Kidney tubule cell (primary cell): ENCODE measurements around the gene REP15.
"Not testable (repeated sequence)": the region's sequence is repeated elsewhere in the genome, so short reads cannot be mapped to it uniquely, and the experiment has no call there.

ENCODE experiments used
- DNase-seq: peaks from one replicate; pipeline ENCODE4 v3.0.0-alpha.2; 2018; ENCODE audit warnings: low spot score

Gene REP15

DNA sequence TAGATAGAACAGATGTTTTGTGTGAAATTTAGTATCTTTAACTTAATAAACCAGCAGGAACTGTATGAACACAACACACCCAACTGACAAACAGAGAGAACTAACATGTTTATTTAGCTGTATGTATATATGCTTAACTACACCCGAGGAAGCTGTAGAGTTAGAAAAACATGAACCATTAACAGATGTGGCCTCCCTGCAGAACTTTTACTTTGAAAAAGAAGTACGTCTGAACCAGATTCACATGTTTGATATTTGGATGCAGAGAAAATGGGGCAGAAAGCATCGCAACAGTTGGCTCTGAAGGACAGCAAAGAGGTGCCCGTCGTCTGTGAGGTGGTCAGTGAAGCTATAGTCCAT lies at the start of gene REP15:
TSS of gene REP15 (plus strand) at position 155 of the 360 bp plus-strand sequence. CDS start at position 271, 116 bp downstream.
- no peak for DNase-seq

DNA sequence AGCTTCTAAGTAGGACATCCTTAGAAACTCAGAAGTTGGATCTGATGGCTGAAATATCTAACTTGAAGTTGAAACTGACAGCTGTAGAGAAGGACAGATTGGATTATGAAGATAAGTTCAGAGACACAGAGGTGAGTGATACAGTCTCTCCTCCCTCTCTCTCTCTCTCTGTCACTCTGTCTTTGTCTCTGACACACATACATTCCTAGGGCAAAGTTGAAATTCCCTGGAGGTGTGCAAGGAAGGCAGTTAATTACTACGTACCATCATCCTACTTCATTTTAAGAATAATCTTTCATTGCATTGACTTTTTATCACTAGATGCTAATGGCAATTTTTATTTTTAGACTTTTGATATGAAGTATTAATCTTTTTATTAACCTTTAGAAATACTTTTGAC lies 46.2 kb upstream of the REP15 start:
- no peak for DNase-seq

DNA sequence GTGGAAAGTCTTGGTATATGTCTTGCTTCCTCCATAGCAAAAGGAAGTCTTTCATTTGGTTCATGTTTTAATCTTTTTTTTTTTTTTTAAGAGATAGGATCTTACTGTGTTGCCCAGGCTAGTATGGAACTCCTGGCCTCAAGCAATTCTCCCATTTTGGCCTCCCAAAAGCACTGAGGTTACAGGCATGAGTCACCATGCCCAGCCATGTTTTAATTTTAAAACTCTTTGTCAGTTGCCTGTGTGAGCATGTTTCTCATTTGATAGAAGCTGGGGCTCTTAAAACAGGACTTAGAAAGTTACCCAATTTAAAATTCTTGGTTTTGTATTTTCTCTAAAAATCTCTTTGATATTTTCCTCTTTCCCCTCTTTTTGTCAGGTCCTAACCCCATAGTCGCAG lies 45.0 kb upstream of the REP15 start:
- no peak for DNase-seq

DNA sequence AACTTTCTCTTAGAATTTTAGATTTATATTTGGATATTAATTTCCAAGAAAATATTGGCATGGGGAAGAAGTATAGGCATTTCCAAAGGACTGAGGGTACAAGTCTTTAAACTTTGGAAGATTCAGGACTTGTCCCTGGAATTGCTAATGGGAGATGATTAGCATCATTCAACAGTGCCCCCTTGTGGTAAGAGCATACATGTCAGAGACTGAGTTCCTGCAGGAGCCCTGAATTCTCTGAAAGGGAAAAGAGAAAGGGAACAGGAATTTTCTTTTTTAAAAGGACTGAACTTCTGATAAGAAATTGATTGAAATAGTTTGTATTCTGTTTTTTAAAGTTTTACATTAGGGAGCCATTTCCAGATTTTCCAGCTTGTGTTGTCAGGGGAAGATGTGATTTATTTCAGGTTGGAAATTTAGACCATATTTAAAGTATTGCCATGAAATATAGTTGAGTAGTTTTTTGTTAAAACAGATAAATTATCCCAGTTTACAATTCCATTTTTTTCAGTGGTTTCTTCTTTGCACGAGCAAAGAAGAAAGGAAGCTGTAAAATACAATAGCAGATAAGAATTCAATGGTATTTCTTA lies 44.0 kb upstream of the REP15 start:
- peak; percentile 80 for DNase-seq

- no peak for DNase-seq
Measured at GRCh38 chr12:27653661-27654060, 42.6 kb upstream of the REP15 start.

DNA sequence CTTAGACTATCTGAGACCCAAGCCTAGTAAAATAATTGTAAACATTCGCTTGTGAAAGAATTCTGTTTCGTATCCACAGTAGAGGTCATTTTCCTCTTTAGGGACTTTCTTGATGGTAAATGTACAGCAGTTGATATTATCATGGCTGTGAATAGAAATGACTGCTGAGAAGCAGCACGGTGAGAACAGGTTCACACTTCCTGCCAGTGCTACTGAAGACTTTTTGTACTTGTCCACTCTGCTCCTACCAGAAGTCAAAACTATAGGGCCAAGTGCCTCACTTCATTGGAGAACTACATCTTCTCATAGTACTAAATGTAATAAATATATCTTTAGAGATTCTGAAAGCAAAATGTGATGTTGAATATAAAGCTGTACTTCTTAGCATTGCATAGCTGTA lies 40.8 kb upstream of the REP15 start:
- DNase-seq: not testable (repeated sequence)

GRCh38 chr12:27657296-27657695 lies 39.0 kb upstream of the REP15 start:
- no peak for DNase-seq

GRCh38 chr12:27665704-27666103 lies 30.5 kb upstream of the REP15 start:
- DNase-seq: no peak

DNA sequence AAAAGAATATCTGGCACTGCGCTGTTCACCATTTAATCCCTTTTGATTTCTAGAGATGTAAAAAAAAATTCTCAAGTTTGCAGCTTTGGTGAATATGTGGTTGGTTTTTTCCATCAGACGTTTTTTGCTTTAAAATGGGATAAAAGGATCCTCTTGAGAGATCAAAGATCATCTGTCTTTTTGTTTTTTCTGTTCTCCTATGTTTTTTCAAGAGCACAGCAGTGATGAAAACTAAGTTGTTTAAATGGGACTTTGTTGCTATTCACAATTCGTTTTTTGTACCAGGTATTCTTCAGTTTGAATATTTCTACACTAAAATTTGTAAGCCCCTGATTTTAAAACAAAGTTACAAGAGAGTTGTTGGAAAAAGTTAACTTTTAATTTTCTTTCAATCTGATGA lies 29.7 kb upstream of the REP15 start:
- no peak for DNase-seq

- DNase-seq: peak; percentile 73
Measured at GRCh38 chr12:27667540-27667939, 28.7 kb upstream of the REP15 start.

- DNase-seq: no peak
Measured at GRCh38 chr12:27672051-27672450, 24.2 kb upstream of the REP15 start.

DNA sequence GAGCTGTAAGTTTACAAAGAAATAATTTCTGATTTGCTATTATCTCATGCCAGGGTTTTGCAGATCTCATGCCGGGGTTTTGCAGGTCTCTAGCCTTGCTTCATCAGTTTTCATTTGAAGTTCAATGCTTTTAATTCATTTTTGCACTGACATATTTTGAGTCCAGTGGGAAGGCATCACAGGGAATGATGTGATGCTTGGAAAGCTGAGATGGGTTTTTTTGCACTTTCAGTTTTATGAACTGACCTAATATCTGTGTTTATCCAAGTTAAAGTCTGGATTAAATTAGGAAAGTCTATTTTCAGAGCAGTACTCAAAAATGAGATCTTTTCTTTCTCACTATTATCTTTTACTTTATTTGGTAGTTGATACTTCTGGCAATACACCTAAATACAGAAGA lies 23.6 kb upstream of the REP15 start:
- DNase-seq: no peak

- DNase-seq: no peak
Measured at GRCh38 chr12:27673101-27673718, 23.0 kb upstream of the REP15 start.

- DNase-seq: no peak
Measured at GRCh38 chr12:27674989-27675388, 21.3 kb upstream of the REP15 start.

DNA sequence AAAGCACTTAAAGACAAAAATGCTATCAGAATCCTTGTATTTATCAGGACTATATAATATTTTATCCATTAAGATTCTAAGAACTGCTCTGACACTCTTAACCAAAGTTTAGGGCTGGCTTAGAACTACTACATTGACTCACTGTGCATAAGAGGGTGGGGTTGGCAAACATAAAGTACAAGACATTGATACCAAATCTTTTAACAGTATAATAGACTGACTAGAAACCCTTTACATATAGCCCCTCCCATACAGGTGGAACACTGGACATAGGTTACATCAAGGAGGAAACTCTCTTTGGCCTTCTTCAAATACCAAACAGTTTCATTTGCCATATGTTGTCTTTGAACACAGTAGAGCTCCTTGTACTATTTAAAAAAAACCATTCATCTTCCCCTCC lies 15.6 kb upstream of the REP15 start:
- DNase-seq: no peak

GRCh38 chr12:27682534-27682933 lies 13.7 kb upstream of the REP15 start:
- no peak for DNase-seq

GRCh38 chr12:27685274-27685673 lies 11.0 kb upstream of the REP15 start:
- DNase-seq: no peak

GRCh38 chr12:27686147-27686546 lies 10.1 kb upstream of the REP15 start:
- DNase-seq: no peak

- no peak for DNase-seq
Measured at GRCh38 chr12:27688671-27689070, 7.6 kb upstream of the REP15 start.

DNA sequence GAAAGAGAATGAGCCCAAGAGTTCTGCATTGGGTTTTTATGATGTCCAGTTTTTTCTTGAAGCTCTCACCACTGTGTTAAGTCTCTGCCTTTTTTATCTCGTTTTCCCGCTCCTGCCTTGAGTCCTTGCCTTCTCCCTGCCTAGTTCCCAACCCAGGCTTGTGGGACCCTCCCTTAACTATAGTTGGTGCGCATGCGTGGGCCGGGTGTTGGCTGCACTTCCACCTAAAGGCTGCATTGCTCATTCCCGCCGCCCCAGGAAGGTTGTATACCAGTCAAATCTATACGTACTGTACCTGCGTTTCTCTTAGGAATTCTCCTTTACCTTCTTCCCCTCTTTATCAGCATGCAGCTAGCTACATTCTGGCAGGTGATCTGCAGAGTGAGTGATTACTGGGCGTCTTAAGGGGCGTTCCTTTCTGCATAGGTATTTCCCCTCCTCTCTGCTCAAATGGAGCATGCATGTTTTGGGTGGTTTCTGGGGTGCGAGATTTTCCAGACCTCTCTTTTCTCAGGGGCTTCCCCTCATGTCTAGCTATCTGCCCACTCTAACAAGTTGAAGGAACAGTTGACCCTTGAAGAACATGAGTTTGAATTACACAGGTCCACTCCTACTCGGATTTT lies 6.6 kb upstream of the REP15 start:
- no peak for DNase-seq

DNA sequence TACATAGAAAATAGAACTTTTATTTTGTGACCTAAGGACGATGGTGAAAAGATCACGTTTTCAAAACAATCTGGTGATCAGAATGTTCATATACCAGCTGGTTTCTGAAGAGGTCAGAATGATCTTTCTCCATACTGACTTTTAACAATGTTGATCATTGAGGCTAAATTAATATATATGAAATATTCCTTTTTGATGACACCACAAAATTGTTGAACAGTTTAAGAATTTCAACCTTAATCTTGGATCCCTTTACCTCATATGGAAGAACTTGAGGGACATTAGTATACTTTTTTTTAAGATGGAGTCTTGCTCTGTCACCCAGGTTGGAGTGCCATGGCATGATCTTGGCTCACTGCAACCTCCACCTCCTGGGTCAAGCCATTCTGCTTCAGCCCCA lies 2.8 kb upstream of the REP15 start:
- no peak for DNase-seq

DNA sequence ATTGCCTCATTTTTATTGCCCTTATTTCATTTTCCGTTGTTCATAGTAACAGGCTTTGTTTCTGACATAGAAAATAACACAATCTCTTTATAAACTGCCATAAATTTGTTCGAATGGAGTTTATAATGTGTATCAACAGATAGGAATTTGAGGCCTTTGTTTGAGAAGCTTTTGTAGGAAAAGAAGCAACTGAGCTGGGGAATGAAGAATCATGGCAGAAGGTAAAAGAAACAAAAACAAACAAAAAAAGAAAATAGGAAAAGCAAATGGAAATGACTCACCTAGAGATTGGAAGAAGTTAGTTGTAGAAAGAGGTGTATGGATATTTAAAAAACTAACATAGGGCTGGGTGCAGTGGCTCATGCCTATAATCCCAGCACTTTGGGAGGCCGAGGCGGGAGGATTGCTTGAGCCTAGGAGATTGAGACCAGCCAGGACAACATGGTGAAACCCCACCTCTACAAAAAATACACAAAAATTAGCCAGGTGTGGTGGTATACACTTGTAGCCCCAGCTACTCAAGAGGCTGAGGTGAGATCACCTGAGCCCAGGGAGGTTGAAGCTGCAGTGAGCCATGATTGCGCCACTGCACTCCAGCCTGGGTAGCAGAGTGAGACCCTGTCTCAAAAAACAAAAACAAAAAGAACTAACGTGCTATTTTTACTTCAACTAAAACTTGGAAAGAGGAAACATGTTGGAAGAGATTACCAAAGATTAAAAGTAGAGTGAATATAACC lies 523 bp upstream of the REP15 start:
- DNase-seq: no peak

GRCh38 chr12:27696864-27697564 lies 767 bp downstream of the REP15 start:
- no peak for DNase-seq
